Panc1 (cell line): ENCODE measurements around the gene APOL4.

Source experiments
- POLR2AphosphoS5 ChIP-seq: IDR thresholded peaks from 2 replicates; pipeline ENCODE4 v1.6.1; 2012; ENCODE audit warnings: mild to moderate bottlenecking, low read depth, low read length, moderate library complexity
- SIN3A ChIP-seq: IDR thresholded peaks from 2 replicates; pipeline ENCODE4 v1.6.1; 2012; ENCODE audit warnings: low read depth, mild to moderate bottlenecking, low read length, moderate library complexity, borderline replicate concordance; ENCODE audit not compliant: insufficient read depth
- TCF7L2 ChIP-seq: IDR thresholded peaks from 2 replicates; pipeline ENCODE4 v1.6.1; 2011; ENCODE audit warnings: mild to moderate bottlenecking, low read depth, low read length, inconsistent platforms
- TF ChIP-seq, protein P1 (sequence below): fragments of 450-650 bp; IDR thresholded peaks from 2 replicates; pipeline ENCODE4 v1.5.1; 2017; ENCODE audit warnings: mild to moderate bottlenecking
- TF ChIP-seq, protein P2 (sequence below), 2 experiments: IDR thresholded peaks; 2 replicates each; pipeline ENCODE4 v1.6.1; 2011 to 2012; ENCODE audit warnings: low read depth in 2 of 2, control low read depth in 1 of 2, low read length in 1 of 2, mild to moderate bottlenecking in 1 of 2, moderate library complexity in 1 of 2; ENCODE audit not compliant: insufficient read depth in 1 of 2

DNA sequence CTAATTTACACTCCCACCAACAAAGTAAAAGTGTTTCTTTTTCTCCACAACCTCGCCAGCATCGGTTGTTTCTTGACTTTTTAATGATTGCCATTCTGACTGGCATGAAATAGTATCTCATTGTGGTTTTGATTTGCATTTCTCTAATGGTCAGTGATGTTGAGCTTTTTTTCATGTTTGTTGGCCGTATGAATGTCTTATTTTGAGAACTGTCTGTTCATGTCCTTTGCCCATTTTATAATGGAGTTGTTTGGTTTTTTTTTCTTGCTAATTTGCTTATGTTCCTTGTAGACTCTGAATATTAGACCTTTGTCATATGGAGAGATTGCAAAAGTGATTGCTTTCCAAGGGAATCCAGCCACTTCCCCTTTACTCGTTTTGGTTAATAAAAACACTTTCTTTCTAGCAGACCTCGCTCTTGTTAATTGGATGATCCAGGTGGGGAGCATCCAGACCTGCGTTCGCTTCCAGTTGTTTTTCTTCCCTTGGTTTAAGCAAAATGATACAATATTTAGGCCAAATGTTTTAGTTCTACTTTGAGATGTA lies 17.1 kb upstream of the APOL4 start:
- TF ChIP-seq POLR2AphosphoS5 (no peak), TCF7L2 (no peak), SIN3A (no peak)
- TF ChIP-seq, protein P1, sequence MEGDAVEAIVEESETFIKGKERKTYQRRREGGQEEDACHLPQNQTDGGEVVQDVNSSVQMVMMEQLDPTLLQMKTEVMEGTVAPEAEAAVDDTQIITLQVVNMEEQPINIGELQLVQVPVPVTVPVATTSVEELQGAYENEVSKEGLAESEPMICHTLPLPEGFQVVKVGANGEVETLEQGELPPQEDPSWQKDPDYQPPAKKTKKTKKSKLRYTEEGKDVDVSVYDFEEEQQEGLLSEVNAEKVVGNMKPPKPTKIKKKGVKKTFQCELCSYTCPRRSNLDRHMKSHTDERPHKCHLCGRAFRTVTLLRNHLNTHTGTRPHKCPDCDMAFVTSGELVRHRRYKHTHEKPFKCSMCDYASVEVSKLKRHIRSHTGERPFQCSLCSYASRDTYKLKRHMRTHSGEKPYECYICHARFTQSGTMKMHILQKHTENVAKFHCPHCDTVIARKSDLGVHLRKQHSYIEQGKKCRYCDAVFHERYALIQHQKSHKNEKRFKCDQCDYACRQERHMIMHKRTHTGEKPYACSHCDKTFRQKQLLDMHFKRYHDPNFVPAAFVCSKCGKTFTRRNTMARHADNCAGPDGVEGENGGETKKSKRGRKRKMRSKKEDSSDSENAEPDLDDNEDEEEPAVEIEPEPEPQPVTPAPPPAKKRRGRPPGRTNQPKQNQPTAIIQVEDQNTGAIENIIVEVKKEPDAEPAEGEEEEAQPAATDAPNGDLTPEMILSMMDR, result no peak
- TF ChIP-seq, protein P2, sequence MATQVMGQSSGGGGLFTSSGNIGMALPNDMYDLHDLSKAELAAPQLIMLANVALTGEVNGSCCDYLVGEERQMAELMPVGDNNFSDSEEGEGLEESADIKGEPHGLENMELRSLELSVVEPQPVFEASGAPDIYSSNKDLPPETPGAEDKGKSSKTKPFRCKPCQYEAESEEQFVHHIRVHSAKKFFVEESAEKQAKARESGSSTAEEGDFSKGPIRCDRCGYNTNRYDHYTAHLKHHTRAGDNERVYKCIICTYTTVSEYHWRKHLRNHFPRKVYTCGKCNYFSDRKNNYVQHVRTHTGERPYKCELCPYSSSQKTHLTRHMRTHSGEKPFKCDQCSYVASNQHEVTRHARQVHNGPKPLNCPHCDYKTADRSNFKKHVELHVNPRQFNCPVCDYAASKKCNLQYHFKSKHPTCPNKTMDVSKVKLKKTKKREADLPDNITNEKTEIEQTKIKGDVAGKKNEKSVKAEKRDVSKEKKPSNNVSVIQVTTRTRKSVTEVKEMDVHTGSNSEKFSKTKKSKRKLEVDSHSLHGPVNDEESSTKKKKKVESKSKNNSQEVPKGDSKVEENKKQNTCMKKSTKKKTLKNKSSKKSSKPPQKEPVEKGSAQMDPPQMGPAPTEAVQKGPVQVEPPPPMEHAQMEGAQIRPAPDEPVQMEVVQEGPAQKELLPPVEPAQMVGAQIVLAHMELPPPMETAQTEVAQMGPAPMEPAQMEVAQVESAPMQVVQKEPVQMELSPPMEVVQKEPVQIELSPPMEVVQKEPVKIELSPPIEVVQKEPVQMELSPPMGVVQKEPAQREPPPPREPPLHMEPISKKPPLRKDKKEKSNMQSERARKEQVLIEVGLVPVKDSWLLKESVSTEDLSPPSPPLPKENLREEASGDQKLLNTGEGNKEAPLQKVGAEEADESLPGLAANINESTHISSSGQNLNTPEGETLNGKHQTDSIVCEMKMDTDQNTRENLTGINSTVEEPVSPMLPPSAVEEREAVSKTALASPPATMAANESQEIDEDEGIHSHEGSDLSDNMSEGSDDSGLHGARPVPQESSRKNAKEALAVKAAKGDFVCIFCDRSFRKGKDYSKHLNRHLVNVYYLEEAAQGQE (IDR thresholded peaks at IDR 0.05; ENCODE audit: insufficient read depth in 1 of 2, low read depth in 2 of 2, low read length in 1 of 2), result no peak
